Measurements from ENCODE around the gene EGFL7.

GRCh38 chr9:136686794-136687711, 24.3 kb downstream of the EGFL7 start, which contains the start of gene AGPAT2:
- TF ChIP-seq CTCF (conservative IDR thresholded peaks at IDR 0.05; ENCODE audit: low read depth, low read length) (no peak), EZH2 (IDR thresholded peaks at IDR 0.05; ENCODE audit: borderline replicate concordance, low read depth, low read length, poor library complexity, severe bottlenecking) (no peak)
